Measurements from ENCODE around the gene LMLN. TPM values are rescaled to one million over a fixed set of nuclear protein-coding genes. Genes with fewer than 3 reads are reported as not detected.

The LMLN gene
- total RNA-seq, 4 donors from 2014 or later = 9.8 to 12.5 (median 10.9) TPM

DNA sequence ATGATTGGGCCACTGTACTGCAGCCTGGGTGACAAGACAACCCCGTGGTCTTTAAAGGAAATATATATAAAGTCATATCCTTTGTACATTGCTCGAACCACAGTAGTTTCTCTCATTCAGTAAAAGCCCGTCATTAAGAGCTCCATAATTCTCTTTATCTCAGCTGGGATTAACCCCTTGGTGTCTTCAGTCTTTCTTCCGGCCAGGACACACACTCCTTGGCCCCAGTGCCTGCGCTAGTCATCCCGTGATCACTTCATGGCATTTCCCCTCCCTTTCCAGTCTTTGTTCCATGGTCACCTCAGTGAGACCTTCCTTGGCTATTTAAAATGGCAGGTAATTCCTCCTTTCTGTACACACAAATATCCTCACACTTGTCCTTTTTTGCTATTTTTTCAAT lies 6.7 kb upstream of the LMLN start:
- intact Hi-C loops (cut with DNase I) = no loop called here
- Histone ChIP-seq H3K27me3 (no peaks in the 10 kb centered on the region), H3K9me3 (no peaks in the 10 kb centered on the region), H3K27ac (no peak overlapping the region), H3K4me3 (replicated peaks in 1 of 3) (no peak overlapping the region), H3K36me3 (peaks cover 52 to 55% of the 10 kb centered on the region in 2 donors), H3K4me1 (peaks cover 6 to 27% of the 10 kb centered on the region in 2 donors)
- no peak for TF ChIP-seq POLR2A (IDR thresholded peaks at IDR 0.05)
- TF ChIP-seq, protein P1, sequence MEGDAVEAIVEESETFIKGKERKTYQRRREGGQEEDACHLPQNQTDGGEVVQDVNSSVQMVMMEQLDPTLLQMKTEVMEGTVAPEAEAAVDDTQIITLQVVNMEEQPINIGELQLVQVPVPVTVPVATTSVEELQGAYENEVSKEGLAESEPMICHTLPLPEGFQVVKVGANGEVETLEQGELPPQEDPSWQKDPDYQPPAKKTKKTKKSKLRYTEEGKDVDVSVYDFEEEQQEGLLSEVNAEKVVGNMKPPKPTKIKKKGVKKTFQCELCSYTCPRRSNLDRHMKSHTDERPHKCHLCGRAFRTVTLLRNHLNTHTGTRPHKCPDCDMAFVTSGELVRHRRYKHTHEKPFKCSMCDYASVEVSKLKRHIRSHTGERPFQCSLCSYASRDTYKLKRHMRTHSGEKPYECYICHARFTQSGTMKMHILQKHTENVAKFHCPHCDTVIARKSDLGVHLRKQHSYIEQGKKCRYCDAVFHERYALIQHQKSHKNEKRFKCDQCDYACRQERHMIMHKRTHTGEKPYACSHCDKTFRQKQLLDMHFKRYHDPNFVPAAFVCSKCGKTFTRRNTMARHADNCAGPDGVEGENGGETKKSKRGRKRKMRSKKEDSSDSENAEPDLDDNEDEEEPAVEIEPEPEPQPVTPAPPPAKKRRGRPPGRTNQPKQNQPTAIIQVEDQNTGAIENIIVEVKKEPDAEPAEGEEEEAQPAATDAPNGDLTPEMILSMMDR (IDR thresholded peaks at IDR 0.05) = no peak
- DNase-seq = no peak
- 76% methylated on average over 6 of the region's 6 CpGs for WGBS, 2 donors

DNA sequence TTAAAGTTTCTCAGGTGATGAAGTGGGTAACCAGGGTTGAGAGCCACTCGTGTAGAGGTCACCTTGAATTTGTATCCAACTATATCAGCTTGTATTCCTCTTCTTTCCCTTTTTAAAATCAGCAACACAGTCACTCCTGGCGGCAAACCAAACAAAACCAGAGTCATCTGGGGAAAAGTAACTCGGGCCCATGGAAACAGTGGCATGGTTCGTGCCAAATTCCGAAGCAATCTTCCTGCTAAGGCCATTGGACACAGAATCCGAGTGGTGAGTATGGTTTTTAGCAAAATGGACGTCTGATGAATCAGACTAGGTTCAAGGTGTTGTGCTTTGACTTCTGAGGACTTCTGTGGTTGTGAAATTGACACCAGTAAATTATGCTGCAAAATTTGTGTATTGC lies 6.1 kb upstream of the LMLN start:
- Histone ChIP-seq H3K27me3 (no peaks in the 10 kb centered on the region), H3K4me1 (peaks cover 7 to 27% of the 10 kb centered on the region in 2 donors), H3K9me3 (no peaks in the 10 kb centered on the region), H3K4me3 (replicated peaks in 1 of 3) (no peak overlapping the region), H3K36me3 (peaks cover 52 to 55% of the 10 kb centered on the region in 2 donors), H3K27ac (no peak overlapping the region)
- intact Hi-C loops (cut with DNase I) = no loop called here
- WGBS, 2 donors = 78 to 79% methylated on average over 7 of the region's 7 CpGs
- no peak for DNase-seq
- TF ChIP-seq, protein P1 (IDR thresholded peaks at IDR 0.05) = no peak
- TF ChIP-seq POLR2A (IDR thresholded peaks at IDR 0.05) = no peak

DNA sequence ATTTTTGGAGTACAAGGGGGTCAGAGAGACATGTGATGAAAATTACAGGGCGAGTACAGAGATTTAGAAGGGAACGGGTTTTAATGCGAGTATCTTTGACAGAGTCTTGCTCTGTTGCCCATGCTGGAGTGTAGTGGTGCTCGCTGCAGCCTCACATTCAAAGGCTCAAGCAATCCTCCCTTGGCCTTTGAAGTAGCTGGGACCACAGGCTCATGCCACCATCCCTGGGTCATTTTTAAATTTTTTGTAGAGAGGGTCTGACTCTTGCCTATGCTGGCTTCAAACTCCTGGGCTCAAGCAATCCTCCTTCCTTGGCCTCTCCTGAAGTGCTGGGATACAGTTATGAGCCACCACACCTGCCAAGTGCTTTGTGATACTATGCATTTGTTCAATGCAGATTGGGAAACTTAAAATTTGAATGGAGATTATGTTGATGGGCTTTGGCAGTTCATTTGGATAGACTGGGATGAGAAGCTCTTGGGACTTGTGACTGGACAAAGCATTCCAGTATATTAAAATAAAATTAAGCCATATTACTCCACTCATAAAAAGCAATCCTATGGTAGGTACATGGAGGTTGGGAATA lies 4.0 kb upstream of the LMLN start:
- no peak overlapping the region for H3K4me3 ChIP-seq (replicated peaks in 1 of 3)
- no peak overlapping the region for H3K27ac ChIP-seq
- DNase-seq = no peak
- WGBS, 2 donors = 84 to 92% methylated on average over 4 of the region's 4 CpGs
- peaks cover 13 to 28% of the 10 kb centered on the region in 2 donors for H3K4me1 ChIP-seq
- H3K27me3 ChIP-seq = no peaks in the 10 kb centered on the region
- intact Hi-C loops (cut with DNase I) = no loop called here
- H3K36me3 ChIP-seq = peaks cover 52 to 55% of the 10 kb centered on the region in 2 donors
- H3K9me3 ChIP-seq = no peaks in the 10 kb centered on the region
- TF ChIP-seq, protein P1 (IDR thresholded peaks at IDR 0.05) = no peak
- TF ChIP-seq POLR2A (IDR thresholded peaks at IDR 0.05) = no peak

DNA sequence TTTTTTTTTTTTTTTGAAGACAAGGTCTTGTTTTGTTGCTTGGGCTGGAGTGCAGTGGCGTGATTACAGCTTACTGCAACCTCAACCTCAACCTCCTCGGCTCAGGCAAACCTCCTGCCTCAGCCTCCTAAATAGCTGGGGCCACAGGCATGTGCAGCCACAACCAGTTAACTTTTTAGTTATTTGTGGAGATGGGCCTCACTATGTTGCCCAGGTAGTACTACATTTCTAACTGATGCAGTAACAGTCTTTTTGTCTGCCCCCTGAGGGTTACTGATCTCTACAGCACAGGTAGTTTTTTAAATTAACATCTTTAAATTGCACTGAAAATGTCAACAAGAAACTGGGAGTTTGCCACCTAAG lies 3.4 kb upstream of the LMLN start:
- H3K27ac ChIP-seq = no peak overlapping the region

DNA sequence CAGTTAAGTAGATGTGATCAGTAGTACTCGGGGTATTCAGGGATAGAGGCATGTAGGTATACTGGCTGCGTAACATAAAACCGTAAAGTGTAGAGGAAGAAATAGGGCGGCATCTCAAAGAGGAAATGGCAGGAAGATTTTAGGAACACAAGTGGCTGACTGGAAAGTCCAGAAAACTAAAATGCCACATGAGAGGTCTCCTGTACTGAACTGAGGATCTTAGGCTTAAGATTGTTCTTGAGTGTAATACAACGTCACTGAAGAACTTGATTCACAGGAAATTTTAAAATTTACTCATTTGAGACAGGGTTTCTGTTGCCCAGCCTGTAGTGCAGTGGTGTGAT lies 2.3 kb upstream of the LMLN start:
- Histone ChIP-seq H3K27me3 (no peaks in the 10 kb centered on the region), H3K4me1 (peaks cover 8 to 18% of the 10 kb centered on the region in 2 donors), H3K9me3 (no peaks in the 10 kb centered on the region), H3K27ac (no peak overlapping the region), H3K4me3 (replicated peaks in 1 of 3) (no peak overlapping the region), H3K36me3 (peaks cover 36 to 38% of the 10 kb centered on the region in 2 donors)
- no peak for DNase-seq
- 79 to 83% methylated on average over 5 of the region's 5 CpGs for WGBS, 2 donors
- no peak for TF ChIP-seq POLR2A (IDR thresholded peaks at IDR 0.05)
- TF ChIP-seq, protein P1 (IDR thresholded peaks at IDR 0.05) = no peak
- intact Hi-C loops (cut with DNase I) = no loop called here

More for the DNA sequence above, 3.4 kb upstream of the LMLN start:
- no peak for DNase-seq
- H3K27me3 ChIP-seq = no peaks in the 10 kb centered on the region
- H3K36me3 ChIP-seq = peaks cover 48 to 50% of the 10 kb centered on the region in 2 donors
- H3K4me3 ChIP-seq (replicated peaks in 1 of 3) = no peak overlapping the region
- no peaks in the 10 kb centered on the region for H3K9me3 ChIP-seq
- 98 to 99% methylated on average over 2 of the region's 2 CpGs for WGBS, 2 donors
- TF ChIP-seq, protein P1 (IDR thresholded peaks at IDR 0.05) = no peak
- no peak for TF ChIP-seq POLR2A (IDR thresholded peaks at IDR 0.05)
- intact Hi-C loops (cut with DNase I) = no loop called here
- peaks cover 8 to 27% of the 10 kb centered on the region in 2 donors for H3K4me1 ChIP-seq
